GM18499 (cell line): Measurements from ENCODE around the gene RBFA.
"Not testable (repeated sequence)": the region's sequence is repeated elsewhere in the genome, so short reads cannot be mapped to it uniquely, and the experiment has no call there.

Experiments used
- ATAC-seq: cut with Tn5 transposase; IDR thresholded peaks from one replicate; pipeline ENCODE4 v1.9.1; 2021; ENCODE audit warnings: moderate number of reproducible peaks; ENCODE audit not compliant: insufficient read depth, unreplicated experiment

Gene RBFA, protein sequence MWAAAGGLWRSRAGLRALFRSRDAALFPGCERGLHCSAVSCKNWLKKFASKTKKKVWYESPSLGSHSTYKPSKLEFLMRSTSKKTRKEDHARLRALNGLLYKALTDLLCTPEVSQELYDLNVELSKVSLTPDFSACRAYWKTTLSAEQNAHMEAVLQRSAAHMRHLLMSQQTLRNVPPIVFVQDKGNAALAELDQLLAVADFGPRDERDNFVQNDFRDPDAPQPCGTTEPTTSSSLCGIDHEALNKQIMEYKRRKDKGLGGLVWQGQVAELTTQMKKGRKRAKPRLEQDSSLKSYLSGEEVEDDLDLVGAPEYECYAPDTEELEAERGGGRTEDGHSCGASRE

DNA sequence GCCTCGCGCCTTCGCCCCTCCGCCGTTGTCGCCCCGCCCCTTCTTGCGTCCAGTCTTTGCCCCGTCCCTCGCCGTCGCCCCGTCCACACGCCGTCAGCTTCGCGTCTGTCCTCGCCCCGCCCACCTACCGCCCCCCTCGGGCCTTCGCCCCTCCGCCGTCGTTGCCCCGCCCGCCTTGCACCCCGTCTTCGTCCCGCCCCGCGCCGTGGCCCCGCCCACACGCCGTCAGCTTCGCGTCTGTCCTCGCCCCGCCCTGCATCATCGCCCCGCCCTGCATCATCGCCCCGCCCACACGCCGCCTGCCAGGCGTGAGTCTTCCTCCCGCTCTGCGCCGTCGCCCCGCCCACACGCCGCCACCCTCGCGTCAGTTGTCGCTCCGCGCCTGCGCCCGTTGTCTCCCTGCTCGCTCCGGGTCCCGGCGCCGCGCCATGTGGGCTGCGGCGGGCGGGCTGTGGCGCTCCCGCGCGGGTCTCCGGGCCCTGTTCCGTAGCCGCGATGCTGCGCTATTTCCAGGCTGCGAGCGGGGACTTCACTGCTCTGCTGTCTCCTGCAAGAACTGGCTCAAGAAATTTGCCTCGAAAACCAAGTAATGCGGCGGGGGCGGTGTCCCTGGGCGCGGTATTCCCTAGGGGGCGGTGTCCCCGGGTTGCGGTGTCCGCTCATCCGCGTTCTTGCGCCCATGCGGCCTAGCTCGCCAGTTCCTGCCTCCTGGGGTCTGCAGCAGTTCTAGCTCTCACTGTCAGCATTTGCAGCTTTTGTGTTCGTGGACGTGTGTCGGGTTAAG lies at the start of gene RBFA:
Gene RBFA, plus strand, starts transcription at position 367 of the 784 bp plus-strand sequence. Its CDS starts 62 bp downstream, at position 429.
- ATAC-seq: peak; percentile 41

DNA sequence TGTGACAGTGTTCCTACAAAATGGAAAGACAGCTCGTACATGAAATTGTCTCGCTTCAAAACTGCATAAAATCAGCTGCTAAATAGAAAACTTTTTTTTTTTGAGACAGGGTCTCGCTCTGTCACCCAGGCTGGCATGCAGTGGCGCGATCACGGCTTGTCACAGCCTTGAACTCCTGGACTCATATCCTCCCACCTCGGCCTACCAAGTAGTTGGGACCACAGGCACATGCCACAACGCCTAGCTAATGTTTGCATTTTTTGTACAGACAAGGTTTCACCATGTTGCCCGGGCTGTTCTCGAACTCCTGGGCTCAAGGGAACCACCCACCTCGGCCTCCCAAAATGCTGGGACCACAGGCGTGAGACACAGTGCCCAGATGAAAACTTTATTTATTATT lies 49.1 kb upstream of the RBFA start:
- no peak for ATAC-seq

GRCh38 chr18:79986726-79987125 lies 47.5 kb upstream of the RBFA start:
- ATAC-seq: no peak

DNA sequence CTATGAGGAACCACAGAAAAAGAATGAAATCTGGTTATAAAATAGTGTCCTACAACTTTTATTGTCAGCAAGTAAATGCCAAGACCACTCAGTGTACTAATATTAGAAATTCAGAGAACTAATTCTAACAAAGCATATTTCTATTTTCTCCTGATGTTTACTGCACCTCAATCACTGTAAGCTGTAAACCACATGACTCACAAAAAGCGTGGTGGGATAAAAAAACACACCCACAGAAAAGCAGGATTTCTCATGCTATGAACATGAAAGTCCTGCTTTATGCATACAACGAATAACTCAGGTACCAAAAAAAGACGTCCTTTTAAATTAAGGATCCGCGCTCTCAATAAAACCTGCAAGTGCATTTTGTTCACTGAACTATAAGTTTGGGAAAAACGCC lies 46.7 kb upstream of the RBFA start:
- ATAC-seq: no peak

DNA sequence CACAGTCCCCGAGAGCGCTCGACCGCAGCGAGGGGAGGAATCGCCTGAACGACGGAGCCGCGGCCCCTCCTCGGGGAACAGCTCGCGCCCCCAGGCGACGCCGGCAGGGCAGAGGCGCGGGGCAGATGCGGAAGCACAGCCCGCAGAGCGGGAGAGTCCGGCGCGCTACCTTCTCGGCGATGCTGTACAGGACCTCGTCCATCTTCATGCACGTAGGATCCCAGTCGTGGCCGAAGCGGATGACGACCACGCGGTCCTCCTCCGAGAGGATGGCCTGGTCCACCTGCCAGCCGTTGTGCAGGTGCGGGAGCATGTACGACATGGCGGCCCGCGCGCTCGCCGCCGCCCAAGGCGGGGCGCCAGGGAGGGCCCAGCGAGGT lies 46.2 kb upstream of the RBFA start:
- ATAC-seq: peak; percentile 36

- peak; percentile 83 for ATAC-seq
These were observed 45.6 kb upstream of the RBFA start, which contains the start of gene TXNL4A for GRCh38 chr18:79988451-79989194. TSS of gene TXNL4A (minus strand) at chr18:79988563. CDS start at chr18:79988392, 171 bp downstream.

DNA sequence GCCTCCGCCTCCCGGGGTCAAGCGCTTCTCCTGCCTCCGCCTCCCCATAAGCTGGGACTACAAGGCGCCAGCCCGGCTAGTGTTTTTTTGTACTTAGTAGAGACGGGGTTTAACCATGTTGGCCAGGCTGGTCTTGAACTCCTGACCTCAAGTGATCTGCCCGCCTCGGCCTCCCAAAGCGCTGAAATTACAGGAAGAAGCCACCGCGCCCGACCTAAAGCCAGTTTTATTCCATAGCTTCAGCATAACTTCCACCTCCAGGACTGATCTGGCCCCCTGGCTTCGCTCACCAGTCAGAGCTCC lies 45.1 kb upstream of the RBFA start:
- no peak for ATAC-seq

DNA sequence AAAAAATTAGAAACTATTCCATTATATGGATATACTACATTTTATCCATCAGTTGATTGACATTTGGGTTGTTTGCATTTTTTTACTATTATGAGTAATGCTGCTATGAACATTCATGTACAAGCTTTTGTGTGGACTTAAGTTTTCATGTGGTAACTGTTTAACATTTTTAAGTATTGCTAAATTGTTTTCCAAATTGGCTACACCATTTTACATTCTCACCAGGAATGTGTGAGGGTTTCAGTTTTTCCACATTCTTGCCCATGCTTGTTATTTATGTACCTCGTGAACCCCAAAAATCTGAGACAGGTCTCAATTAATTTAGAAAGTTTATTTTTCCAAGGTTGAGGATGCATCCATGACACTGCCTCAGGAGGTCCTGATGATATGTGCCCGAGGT lies 42.7 kb upstream of the RBFA start:
- ATAC-seq: no peak

GRCh38 chr18:79999701-80000100 lies 34.5 kb upstream of the RBFA start:
- not testable (repeated sequence) for ATAC-seq

GRCh38 chr18:80000877-80001276 lies 33.4 kb upstream of the RBFA start:
- ATAC-seq: no peak

DNA sequence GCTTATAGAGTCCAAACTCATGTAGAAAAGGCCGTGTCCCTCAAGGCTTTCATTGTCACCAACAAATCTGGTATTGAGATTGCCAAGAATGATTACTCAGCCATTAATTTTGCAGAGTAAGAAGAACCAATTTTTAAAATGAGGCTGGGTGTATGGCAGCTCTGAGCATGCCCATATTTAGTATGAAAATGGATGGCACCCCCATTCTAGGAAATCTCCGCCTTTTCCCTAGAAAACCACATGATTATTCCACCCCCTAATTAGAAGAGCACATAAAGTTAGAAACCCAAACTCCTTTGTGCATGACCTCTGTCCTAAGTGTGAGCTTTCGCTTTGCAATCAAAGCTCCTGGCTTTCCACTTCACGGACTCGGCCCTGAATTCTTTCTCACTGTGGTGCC lies 31.8 kb upstream of the RBFA start:
- no peak for ATAC-seq

- ATAC-seq: no peak
These were observed 29.5 kb upstream of the RBFA start for GRCh38 chr18:80004600-80005342.

- ATAC-seq: no peak
These were observed 27.5 kb upstream of the RBFA start for GRCh38 chr18:80006724-80007123.

DNA sequence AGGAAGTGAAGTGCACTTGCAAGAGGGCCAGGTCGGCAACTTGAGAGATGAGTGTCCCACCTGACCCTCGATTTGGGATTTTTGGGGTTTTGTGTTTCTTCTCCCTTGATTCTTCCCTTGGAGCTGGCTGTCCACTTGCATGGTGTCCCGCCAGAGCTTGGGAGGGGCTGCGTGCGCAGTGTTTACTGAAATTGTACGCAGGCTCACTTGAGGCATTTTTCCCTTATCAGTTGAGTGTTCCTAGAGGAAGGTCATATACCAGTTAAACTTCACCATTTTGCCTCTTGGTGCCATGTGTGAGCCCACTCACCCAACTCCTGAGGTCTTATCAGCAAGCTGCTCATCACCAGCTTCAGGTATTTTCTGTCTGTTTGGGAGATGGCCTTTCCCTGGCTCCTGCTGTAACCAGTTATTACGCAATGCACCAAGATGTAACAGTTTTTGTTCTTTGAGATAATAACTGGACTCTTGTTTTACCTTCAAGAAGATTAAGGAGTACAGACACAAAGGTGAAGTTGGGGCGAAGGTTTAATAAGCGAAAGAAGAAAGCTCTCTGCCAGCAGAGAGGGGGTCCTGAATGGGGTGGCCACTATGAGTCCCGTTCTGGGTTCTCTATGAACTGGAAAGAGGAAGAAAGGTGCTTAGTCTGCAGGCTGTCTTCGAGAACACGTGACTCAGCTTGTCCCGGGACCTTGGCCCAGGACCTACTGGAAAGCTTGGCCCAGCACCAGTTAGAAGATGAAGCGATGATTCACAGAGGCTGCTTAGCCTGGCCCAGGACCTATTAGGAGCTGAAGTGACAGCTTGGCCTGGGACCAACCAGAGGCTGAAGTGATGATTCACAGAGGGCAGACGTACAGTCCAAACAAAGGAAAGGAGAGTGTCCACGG lies 24.3 kb upstream of the RBFA start:
- ATAC-seq: no peak

GRCh38 chr18:80010551-80010906 lies 23.7 kb upstream of the RBFA start:
- no peak for ATAC-seq

DNA sequence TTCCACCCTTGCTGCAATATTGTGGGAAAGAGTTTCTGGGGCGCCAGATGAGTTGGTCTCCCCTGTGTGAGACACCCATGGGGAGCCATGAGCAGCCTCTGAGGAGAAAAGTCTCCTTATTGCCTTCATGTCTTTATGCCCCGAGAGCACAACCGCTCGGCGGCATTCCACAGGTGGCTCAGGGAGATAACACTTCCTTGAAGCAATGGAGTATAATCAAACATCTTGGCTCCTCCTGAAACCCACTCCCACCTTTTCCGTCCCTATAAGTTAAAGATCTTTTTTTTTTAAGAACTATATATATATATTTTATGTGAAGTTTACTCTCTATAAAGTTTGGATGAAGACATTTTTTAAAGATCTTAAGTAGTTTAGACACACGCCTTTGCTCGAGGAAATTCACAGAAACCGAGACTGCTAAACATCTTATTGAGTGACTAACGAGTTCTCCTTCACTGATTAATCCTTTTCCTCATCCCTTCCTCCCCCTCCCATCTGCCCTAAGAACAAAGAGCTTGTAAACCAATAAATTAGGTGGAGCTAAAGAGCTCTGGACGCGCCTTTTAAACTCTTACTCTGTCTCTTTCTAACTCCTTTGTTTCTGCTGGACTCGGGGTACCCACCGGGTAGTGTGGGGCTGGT lies 22.6 kb upstream of the RBFA start:
- ATAC-seq: not testable (repeated sequence)

GRCh38 chr18:80012714-80013113 lies 21.5 kb upstream of the RBFA start:
- no peak for ATAC-seq

- ATAC-seq: no peak
These were observed 11.6 kb upstream of the RBFA start for GRCh38 chr18:80022613-80023012.

DNA sequence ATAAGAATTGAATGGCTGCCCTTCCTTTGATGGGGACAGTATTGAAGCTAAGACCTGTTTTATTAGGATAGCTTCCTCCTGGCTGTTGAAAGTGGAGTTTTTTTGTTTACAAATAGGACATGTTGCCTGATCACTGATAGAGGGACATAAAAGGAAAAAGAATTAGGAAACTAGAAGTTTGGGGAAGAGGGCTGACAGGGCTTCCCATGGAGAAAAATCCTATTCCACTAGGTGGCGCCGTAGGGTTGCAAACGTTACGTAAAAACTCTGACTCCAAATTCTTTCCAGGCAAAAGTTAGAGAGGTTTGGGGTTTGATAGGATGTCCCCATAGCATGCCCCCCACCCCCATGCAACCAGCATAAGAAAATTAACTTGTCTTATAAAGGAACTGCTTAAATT lies 11.1 kb upstream of the RBFA start:
- ATAC-seq: no peak
